Measurements from ENCODE around the gene BAD.
A peak's percentile ranks its signal among the peaks of the same experiment; 100 is the strongest.
"Not testable (repeated sequence)": the region's sequence is repeated elsewhere in the genome, so short reads cannot be mapped to it uniquely, and the experiment has no call there.

BAD gene

GRCh38 chr11:64284048-64284961 lies at the start of gene BAD:
TSS of gene BAD (minus strand) at chr11:64284665. CDS start at chr11:64284368, 297 bp downstream.
- peak; percentile 77 for DNase-seq (ENCODE audit: low read depth)

DNA sequence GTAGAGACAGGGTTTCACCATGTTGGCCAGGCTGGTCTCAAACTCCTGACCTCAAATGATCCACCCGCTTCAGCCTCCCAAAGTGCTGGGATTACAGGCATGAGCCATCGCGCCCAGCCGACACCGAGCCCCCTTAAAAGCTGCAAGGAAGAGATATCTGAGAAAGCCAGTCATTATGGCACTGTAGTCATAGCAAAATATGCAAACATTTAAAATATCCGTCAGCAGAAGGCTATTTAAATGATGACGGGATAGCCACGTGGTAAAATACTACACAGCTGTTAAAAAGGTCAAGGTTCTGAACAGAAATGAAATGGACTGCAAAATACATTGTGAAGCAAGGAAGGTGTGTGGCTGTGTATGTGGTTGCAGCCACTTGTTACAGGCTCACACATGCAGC lies 49.1 kb upstream of the BAD start:
- no peak for DNase-seq (ENCODE audit: low read depth)

- DNase-seq (ENCODE audit: low read depth), result peak; percentile 87
These were observed 47.3 kb upstream of the BAD start for GRCh38 chr11:64331569-64332371.

DNA sequence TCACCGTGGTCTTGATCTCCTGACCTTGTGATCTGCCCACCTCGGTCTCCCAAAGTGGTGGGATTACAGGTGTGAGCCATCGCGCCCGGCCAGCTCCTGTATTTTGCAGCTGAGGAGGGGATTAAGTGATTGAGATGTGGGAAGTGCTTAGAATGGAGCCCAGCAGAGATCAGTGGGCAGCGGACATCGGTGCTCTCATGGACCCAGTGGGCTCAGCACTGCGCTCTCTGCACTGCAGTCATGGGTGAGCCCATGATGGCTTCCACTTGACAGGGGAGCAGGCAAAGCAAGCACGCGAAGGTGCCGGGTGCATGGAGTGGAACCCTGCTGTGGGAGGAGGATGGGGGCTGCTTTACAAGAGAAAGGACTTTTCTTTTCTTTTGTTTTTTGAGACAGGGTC lies 46.4 kb upstream of the BAD start:
- DNase-seq (ENCODE audit: low read depth), result no peak

- DNase-seq (ENCODE audit: low read depth), result no peak
These were observed 43.5 kb upstream of the BAD start for GRCh38 chr11:64327993-64328392.

- no peak for DNase-seq (ENCODE audit: low read depth)
These were observed 42.9 kb upstream of the BAD start for GRCh38 chr11:64327375-64327774.

DNA sequence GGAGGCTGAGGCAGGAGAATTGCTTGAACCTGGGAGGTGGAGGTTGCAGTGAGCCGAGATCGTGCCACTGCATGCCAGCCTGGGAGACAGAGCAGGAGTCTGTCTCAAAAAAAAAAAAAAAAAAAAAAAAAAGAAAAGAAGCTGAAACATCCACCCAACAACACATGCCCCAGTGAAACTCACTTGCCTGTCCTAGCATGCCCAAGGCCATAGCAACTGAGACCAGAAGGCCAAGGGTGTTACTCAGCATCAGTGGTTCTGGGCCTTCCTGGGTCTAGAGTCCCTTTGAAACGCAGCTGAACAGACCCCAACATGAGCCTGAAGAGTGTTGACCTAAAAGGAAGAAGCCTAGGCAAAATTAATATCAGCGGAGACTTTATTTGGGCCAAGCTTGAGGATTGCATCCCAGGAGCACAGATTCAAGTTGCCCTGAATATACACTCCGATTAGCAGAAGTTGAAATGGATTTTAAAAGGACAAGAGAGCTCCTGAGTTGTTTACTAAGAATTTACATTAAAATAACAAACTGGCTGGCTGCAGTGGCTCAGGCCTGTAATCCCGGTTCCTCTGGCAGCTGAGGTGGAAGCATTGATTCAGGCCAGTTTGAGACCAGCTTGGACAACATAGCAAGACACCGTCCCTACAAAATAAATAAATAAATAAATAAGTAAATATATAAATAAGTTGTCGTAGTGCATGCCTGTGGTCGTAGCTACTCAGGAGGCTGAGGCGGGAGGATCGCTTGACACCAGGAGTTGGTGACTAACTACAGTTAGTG lies 40.4 kb upstream of the BAD start:
- DNase-seq (ENCODE audit: low read depth), result no peak

DNA sequence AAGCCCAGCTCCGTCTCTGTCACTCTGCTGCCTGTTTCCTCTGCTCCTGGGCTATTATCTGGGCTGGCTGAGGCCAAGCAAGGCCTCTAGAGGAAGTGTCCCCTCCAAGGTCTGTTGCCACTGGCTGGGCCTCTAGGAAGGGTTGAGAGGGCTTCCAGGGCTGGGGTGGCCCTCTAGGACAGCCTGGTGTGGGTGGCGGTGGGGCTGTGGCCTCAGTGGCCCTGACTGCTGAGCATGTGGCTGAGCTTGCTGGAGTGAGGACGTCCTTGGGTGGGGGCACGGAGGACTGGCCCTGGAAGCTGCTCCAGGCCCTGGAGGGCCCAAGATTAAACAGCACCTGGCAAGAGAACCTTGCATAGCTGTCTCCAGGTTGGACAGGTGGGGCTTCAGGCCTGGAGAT lies 39.5 kb upstream of the BAD start:
- DNase-seq (ENCODE audit: low read depth), result not testable (repeated sequence)

DNA sequence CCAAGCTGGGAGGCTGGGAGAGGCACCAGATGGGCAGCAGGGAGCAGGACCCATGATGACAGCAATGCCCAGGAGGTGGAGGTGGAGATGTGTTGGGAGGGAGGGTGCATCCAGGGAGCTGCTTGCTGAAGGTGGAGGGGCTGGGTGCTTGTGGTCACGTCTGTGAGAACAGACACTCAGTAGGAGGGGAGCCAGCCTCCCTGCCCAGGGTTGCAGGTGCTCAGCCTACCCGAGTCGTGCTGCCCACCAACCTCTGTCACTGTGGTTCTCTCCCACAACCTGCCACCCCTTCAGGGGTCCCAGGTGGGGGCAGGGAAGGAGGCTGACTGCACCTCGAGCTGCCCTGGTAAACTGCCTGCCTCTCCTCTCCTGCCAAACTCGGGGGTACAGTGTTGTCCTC lies 38.9 kb upstream of the BAD start:
- no peak for DNase-seq (ENCODE audit: low read depth)

DNA sequence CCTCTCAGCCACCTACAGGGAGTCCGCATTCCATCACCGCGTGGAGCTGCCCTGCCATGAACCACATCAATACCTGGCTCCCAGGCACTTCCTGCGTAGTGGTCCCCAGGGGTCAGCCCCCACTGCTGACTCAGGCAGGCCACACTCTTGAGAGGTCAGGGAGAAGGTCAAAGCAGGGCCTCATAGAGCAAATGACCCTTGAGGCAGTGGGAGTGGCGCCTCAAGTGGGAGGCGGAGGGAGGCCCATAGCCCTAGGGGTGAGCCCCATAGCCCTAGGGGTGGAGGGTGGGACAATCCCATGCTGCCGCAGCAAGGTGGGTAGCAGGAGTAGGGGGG lies 38.4 kb upstream of the BAD start:
- DNase-seq (ENCODE audit: low read depth), result no peak

GRCh38 chr11:64321533-64321932 lies 37.1 kb upstream of the BAD start:
- no peak for DNase-seq (ENCODE audit: low read depth)

GRCh38 chr11:64321026-64321425 lies 36.6 kb upstream of the BAD start:
- no peak for DNase-seq (ENCODE audit: low read depth)

GRCh38 chr11:64320556-64320955 lies 36.1 kb upstream of the BAD start:
- DNase-seq (ENCODE audit: low read depth), result no peak

GRCh38 chr11:64318766-64319761 lies 34.6 kb upstream of the BAD start:
- DNase-seq (ENCODE audit: low read depth), result no peak

DNA sequence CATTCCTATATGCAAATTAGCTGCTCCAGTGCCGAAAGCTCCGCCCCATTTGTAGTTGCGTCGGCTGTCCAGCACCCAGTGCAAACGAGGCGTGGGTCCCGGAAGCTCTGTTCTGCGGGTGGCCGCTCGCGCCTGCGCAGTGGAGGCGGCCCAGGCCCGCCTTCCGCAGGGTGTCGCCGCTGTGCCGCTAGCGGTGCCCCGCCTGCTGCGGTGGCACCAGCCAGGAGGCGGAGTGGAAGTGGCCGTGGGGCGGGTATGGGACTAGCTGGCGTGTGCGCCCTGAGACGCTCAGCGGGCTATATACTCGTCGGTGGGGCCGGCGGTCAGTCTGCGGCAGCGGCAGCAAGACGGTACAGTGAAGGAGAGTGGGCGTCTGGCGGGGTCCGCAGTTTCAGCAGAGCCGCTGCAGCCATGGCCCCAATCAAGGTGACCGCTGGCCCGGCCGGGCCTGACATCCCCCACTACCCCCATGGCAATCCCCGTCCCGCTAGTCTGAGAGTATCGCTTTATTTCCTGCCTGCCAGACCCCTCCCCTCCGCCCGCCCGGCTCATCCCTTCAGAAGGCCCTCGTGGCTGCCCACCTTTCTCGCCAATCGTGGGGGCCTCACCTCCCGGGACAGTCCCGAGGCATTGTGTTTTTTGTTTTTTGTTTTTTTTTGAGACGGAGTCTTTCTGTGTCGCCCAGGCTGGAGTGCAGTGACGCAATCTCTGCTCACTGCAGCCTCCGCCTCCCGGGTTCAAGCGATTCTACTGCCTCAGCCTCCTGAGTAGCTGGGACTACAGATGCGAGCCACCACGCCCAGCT lies 33.7 kb upstream of the BAD start, which contains the start of gene PRDX5:
Gene PRDX5 (plus strand): TSS at position 161 of the 805 bp plus-strand sequence. CDS start 95 bp downstream, at position 256.
- peak; percentile 92 for DNase-seq (ENCODE audit: low read depth)

- DNase-seq (ENCODE audit: low read depth), result peak; percentile 85
These were observed 33.0 kb upstream of the BAD start, which contains the start of gene TRMT112 for GRCh38 chr11:64317325-64317960. TSS of gene TRMT112 (minus strand) at chr11:64317559. CDS start at chr11:64317526, 33 bp downstream.

- no peak for DNase-seq (ENCODE audit: low read depth)
These were observed 32.3 kb upstream of the BAD start for GRCh38 chr11:64316672-64317324.

- DNase-seq (ENCODE audit: low read depth), result not testable (repeated sequence)
These were observed 31.4 kb upstream of the BAD start for GRCh38 chr11:64315667-64316526.
